ENCODE measurements around the gene CCDC191. TPM values are rescaled to one million over a fixed set of nuclear protein-coding genes. Genes with fewer than 3 reads are reported as not detected.

Gene CCDC191
- total and polyA plus RNA-seq, 2 donors (not counting 1 experiment from before 2014, with no cell fraction given) = 1.7 to 3.3 TPM

DNA sequence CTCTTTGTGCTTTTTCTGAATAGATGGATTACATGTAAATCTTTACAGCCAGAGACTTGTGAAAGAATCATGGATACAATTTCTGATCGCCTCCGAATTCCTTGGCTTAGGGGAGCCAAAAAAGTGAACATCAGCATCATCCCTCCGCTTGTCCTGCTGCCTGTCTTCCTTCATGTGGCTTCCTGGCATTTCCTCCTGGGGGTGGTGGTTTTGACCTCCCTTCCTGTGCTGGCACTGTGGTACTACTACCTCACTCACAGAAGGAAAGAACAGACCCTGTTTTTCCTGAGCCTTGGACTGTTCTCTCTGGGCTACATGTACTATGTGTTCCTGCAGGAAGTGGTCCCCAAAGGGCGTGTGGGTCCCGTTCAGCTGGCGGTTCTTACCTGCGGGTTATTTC is 102.6 kb downstream of the CCDC191 start:
- Histone ChIP-seq H3K27ac (ENCODE audit: insufficient read depth, low read length) (no peak overlapping the region), H2AFZ (ENCODE audit: low read length) (no peak overlapping the region), H4K20me1 (ENCODE audit: control insufficient read depth, extremely low read depth, insufficient read depth, low read length) (no peaks in the 10 kb centered on the region), H3K36me3 (ENCODE audit: control insufficient read depth, insufficient read depth, low read length) (no peaks in the 10 kb centered on the region), H3K79me2 (ENCODE audit: control insufficient read depth, insufficient read depth, low read length) (no peaks in the 10 kb centered on the region), H3K9ac (ENCODE audit: insufficient read depth, low read length) (no peak overlapping the region), H3K4me3 (replicated peaks in 1 of 4; ENCODE audit: control extremely low read depth in 1 of 4, insufficient read depth in 1 of 4, low read depth in 3 of 4, low read length in 4 of 4) (no peak overlapping the region), H3K27me3 (ENCODE audit: control insufficient read depth, insufficient read depth, low read length) (peaks cover 6% of the 10 kb centered on the region), H3K4me2 (ENCODE audit: extremely low read depth, insufficient read depth, low read length) (no peak overlapping the region), H3K4me1 (ENCODE audit: control insufficient read depth, extremely low read depth, insufficient read depth, low read length) (no peaks in the 10 kb centered on the region), H3K9me3 (ENCODE audit: control insufficient read depth, insufficient read depth, low read depth, low read length) (no peaks in the 10 kb centered on the region)
- DNase-seq (ENCODE audit: low read depth in 2 of 2) = peak in 1 of 2 donors; percentile 47
- TF ChIP-seq, protein P1, sequence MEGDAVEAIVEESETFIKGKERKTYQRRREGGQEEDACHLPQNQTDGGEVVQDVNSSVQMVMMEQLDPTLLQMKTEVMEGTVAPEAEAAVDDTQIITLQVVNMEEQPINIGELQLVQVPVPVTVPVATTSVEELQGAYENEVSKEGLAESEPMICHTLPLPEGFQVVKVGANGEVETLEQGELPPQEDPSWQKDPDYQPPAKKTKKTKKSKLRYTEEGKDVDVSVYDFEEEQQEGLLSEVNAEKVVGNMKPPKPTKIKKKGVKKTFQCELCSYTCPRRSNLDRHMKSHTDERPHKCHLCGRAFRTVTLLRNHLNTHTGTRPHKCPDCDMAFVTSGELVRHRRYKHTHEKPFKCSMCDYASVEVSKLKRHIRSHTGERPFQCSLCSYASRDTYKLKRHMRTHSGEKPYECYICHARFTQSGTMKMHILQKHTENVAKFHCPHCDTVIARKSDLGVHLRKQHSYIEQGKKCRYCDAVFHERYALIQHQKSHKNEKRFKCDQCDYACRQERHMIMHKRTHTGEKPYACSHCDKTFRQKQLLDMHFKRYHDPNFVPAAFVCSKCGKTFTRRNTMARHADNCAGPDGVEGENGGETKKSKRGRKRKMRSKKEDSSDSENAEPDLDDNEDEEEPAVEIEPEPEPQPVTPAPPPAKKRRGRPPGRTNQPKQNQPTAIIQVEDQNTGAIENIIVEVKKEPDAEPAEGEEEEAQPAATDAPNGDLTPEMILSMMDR (conservative IDR thresholded peaks at IDR 0.05 in 1 of 2, IDR thresholded peaks at IDR 0.05 in 1 of 2; ENCODE audit: low read depth in 1 of 2, low read length in 2 of 2) = no peak
- TF ChIP-seq EZH2 (IDR thresholded peaks at IDR 0.05; ENCODE audit: low read length, missing control alignments) = no peak

DNA sequence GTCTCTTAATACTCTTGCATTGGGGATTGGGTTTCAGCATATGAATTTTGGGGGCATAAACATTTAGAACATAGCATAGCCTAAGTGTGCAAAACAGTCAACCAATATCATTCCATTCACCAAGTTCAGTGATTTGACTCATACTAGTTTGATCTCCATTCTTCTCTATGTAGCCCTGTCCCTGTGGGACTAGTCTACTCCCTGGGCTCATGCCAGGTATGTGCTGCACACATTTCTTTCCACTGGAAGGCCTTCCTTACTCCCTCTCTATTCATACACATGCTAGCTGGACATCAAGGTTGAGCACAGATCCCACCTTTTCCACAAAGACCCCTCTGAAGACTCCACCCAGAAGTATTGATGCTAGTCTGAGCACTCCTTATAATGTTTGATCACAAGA is 103.4 kb downstream of the CCDC191 start:
- Histone ChIP-seq H3K9ac (ENCODE audit: insufficient read depth, low read length) (no peak overlapping the region), H3K4me1 (ENCODE audit: control insufficient read depth, extremely low read depth, insufficient read depth, low read length) (no peaks in the 10 kb centered on the region), H4K20me1 (ENCODE audit: control insufficient read depth, extremely low read depth, insufficient read depth, low read length) (no peaks in the 10 kb centered on the region), H3K79me2 (ENCODE audit: control insufficient read depth, insufficient read depth, low read length) (no peaks in the 10 kb centered on the region), H3K4me2 (ENCODE audit: extremely low read depth, insufficient read depth, low read length) (no peak overlapping the region), H3K36me3 (ENCODE audit: control insufficient read depth, insufficient read depth, low read length) (no peaks in the 10 kb centered on the region), H3K4me3 (replicated peaks in 1 of 4; ENCODE audit: control extremely low read depth in 1 of 4, insufficient read depth in 1 of 4, low read depth in 3 of 4, low read length in 4 of 4) (no peak overlapping the region), H3K9me3 (ENCODE audit: control insufficient read depth, insufficient read depth, low read depth, low read length) (no peaks in the 10 kb centered on the region), H3K27me3 (ENCODE audit: control insufficient read depth, insufficient read depth, low read length) (peaks cover 11% of the 10 kb centered on the region), H2AFZ (ENCODE audit: low read length) (no peak overlapping the region), H3K27ac (ENCODE audit: insufficient read depth, low read length) (no peak overlapping the region)
- no peak for TF ChIP-seq EZH2 (IDR thresholded peaks at IDR 0.05; ENCODE audit: low read length, missing control alignments)
- TF ChIP-seq, protein P1 (conservative IDR thresholded peaks at IDR 0.05 in 1 of 2, IDR thresholded peaks at IDR 0.05 in 1 of 2; ENCODE audit: low read depth in 1 of 2, low read length in 2 of 2) = no peak
- no peak for DNase-seq (ENCODE audit: low read depth in 2 of 2)

DNA sequence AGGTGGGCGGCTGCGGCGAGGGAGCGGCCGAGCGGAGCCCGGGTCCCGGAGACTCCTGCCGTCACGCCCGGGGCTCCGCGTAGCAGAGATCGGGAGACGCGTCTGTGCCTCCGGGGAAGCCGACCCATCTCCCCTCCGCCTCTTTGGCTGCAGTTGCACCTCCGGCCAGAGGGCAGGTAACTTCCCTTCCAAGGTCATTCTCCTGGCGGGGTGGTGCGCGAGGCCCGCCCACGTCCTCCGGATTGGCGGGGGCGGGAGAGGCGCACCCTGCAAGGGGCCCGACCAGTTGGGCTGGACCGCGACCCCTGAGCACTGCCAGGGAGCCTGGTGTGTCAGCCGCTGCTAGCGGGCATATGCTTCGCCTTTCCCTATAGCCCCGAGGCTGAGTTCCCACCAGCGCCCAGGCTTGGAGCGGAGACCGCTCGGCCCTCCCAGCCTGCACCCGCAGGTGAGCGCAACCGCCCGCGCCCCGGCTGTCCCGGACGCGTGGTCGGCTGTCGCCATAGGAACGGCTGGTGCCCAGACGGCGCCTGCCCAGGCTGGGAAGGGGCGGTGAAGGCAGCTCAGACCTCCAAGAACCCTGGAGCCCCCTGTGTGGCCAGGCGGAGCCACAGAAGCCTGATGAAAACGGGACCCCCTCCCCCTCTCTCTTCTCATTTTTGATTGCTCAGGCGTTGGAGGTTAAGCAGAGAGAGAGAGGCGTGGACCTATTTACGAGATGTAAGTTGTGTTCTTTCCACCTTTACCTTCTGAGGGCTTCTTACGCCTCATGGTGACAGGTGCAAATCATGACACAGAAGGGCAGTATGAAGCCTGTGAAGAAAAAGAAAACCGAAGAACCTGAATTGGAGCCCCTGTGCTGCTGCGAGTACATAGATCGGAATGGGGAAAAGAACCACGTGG is 108.1 kb downstream of the CCDC191 start:
- TF ChIP-seq, protein P1 (conservative IDR thresholded peaks at IDR 0.05 in 1 of 2, IDR thresholded peaks at IDR 0.05 in 1 of 2; ENCODE audit: low read depth in 1 of 2, low read length in 2 of 2) = no peak
- peak; percentile 43 for TF ChIP-seq EZH2 (IDR thresholded peaks at IDR 0.05; ENCODE audit: low read length, missing control alignments)
- H3K4me2 ChIP-seq (ENCODE audit: extremely low read depth, insufficient read depth, low read length) = peak overlapping the region; percentile 92
- H3K4me3 ChIP-seq (replicated peaks in 1 of 4; ENCODE audit: control extremely low read depth in 1 of 4, insufficient read depth in 1 of 4, low read depth in 3 of 4, low read length in 4 of 4) = peak overlapping the region; percentile 19 to 63 (median 56)
- no peaks in the 10 kb centered on the region for H3K9me3 ChIP-seq (ENCODE audit: control insufficient read depth, insufficient read depth, low read depth, low read length)
- H3K9ac ChIP-seq (ENCODE audit: insufficient read depth, low read length) = no peak overlapping the region
- no peaks in the 10 kb centered on the region for H3K36me3 ChIP-seq (ENCODE audit: control insufficient read depth, insufficient read depth, low read length)
- H2AFZ ChIP-seq (ENCODE audit: low read length) = peak overlapping the region; percentile 2
- H3K4me1 ChIP-seq (ENCODE audit: control insufficient read depth, extremely low read depth, insufficient read depth, low read length) = no peaks in the 10 kb centered on the region
- DNase-seq (ENCODE audit: low read depth in 2 of 2) = peak in 1 of 2 donors; percentile 6
- no peak overlapping the region for H3K27ac ChIP-seq (ENCODE audit: insufficient read depth, low read length)
- no peaks in the 10 kb centered on the region for H4K20me1 ChIP-seq (ENCODE audit: control insufficient read depth, extremely low read depth, insufficient read depth, low read length)
- no peaks in the 10 kb centered on the region for H3K79me2 ChIP-seq (ENCODE audit: control insufficient read depth, insufficient read depth, low read length)
- H3K27me3 ChIP-seq (ENCODE audit: control insufficient read depth, insufficient read depth, low read length) = peaks cover 11% of the 10 kb centered on the region
